HEK293T (cell line): ENCODE data around the gene BICD1.

Experiments used
- ARNT ChIP-seq: fragments of 450-650 bp; IDR thresholded peaks from 2 replicates; pipeline ENCODE4 v1.6.1; 2017; ENCODE audit warnings: mild to moderate bottlenecking
- BHLHE40 ChIP-seq: fragments of 450-650 bp; IDR thresholded peaks from 2 replicates; pipeline ENCODE4 v1.6.1; 2016; ENCODE audit warnings: mild to moderate bottlenecking, moderate library complexity, borderline replicate concordance
- CTBP1 ChIP-seq: fragments of 450-650 bp; IDR thresholded peaks from 2 replicates; pipeline ENCODE4 v1.6.1; 2016; ENCODE audit warnings: borderline replicate concordance
- FOXA1 ChIP-seq: fragments of 450-650 bp; IDR thresholded peaks from 2 replicates; pipeline ENCODE4 v1.6.1; 2016; ENCODE audit warnings: mild to moderate bottlenecking
- FOXK2 ChIP-seq: fragments of 450-650 bp; IDR thresholded peaks from 2 replicates; pipeline ENCODE4 v1.6.1; 2016; ENCODE audit warnings: mild to moderate bottlenecking
- FOXM1 ChIP-seq: fragments of 450-650 bp; IDR thresholded peaks from 2 replicates; pipeline ENCODE4 v1.6.1; 2017; ENCODE audit warnings: mild to moderate bottlenecking, borderline replicate concordance
- HDGF ChIP-seq: fragments of 450-650 bp; IDR thresholded peaks from 2 replicates; pipeline ENCODE4 v1.6.1; 2017; ENCODE audit warnings: antibody characterized with exemption, borderline replicate concordance
- L3MBTL2 ChIP-seq: fragments of 450-650 bp; conservative IDR thresholded peaks from 2 replicates; pipeline ENCODE4 v1.6.1; 2016; ENCODE audit warnings: mild to moderate bottlenecking
- NFRKB ChIP-seq: fragments of 450-650 bp; IDR thresholded peaks from 2 replicates; pipeline ENCODE4 v1.6.1; 2016; ENCODE audit warnings: mild to moderate bottlenecking, moderate library complexity
- SP1 ChIP-seq: fragments of 450-650 bp; IDR thresholded peaks from 2 replicates; pipeline ENCODE4 v1.6.1; 2017
- SUZ12 ChIP-seq: fragments of 450-650 bp; IDR thresholded peaks from 2 replicates; pipeline ENCODE4 v1.6.1; 2016; ENCODE audit warnings: mild to moderate bottlenecking
- ZNF384 ChIP-seq: fragments of 450-650 bp; IDR thresholded peaks from 2 replicates; pipeline ENCODE4 v1.6.1; 2016
- TF ChIP-seq, protein P1 (sequence below): fragments of 450-650 bp; IDR thresholded peaks from 2 replicates; pipeline ENCODE4 v1.6.1; 2016

- TF ChIP-seq SP1 (no peak), SUZ12 (no peak), L3MBTL2 (no peak), NFRKB (no peak), ARNT (no peak), FOXM1 (no peak), FOXK2 (no peak), HDGF (no peak), CTBP1 (no peak), FOXA1 (no peak), BHLHE40 (no peak), ZNF384 (no peak)
- TF ChIP-seq, protein P1, sequence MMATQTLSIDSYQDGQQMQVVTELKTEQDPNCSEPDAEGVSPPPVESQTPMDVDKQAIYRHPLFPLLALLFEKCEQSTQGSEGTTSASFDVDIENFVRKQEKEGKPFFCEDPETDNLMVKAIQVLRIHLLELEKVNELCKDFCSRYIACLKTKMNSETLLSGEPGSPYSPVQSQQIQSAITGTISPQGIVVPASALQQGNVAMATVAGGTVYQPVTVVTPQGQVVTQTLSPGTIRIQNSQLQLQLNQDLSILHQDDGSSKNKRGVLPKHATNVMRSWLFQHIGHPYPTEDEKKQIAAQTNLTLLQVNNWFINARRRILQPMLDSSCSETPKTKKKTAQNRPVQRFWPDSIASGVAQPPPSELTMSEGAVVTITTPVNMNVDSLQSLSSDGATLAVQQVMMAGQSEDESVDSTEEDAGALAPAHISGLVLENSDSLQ = no peak
Observed at GRCh38 chr12:32108787-32109186, 2.1 kb downstream of the BICD1 start.
